OCI-LY1 (cell line): ENCODE data around the gene CLEC1A.

Experiments used
- H2AFZ ChIP-seq: fragments of 200-600 bp; sonication (generic), shearing (Covaris generic); 2 replicates; pipeline ENCODE4 v1.6.0; 2014; ENCODE audit warnings: antibody characterized with exemption, mild to moderate bottlenecking, low read length
- H3F3A ChIP-seq: fragments of 200-600 bp; sonication (generic), shearing (Covaris generic); 2 replicates; pipeline ENCODE4 v1.6.0; 2014; ENCODE audit warnings: mild to moderate bottlenecking, antibody characterized with exemption, low read length, moderate library complexity; ENCODE audit not compliant: insufficient read depth
- H3K27ac ChIP-seq: fragments of 200-600 bp; sonication (generic); 2 replicates; pipeline ENCODE4 v1.5.1; 2014; ENCODE audit warnings: low read length, mixed run types, mild to moderate bottlenecking, low read depth; ENCODE audit not compliant: poor library complexity, severe bottlenecking
- H3K27me3 ChIP-seq: fragments of 200-600 bp; sonication (generic); 2 replicates; pipeline ENCODE4 v1.6.0; 2014; ENCODE audit warnings: antibody characterized with exemption, mild to moderate bottlenecking, low read length, moderate library complexity; ENCODE audit not compliant: insufficient read depth
- H3K36me3 ChIP-seq: fragments of 200-600 bp; sonication (generic); 2 replicates; pipeline ENCODE4 v1.6.1; 2014; ENCODE audit warnings: mild to moderate bottlenecking, antibody characterized with exemption, low read length, moderate library complexity, mixed read lengths; ENCODE audit not compliant: insufficient read depth
- H3K4me1 ChIP-seq: fragments of 200-600 bp; sonication (generic); 2 replicates; pipeline ENCODE4 v1.5.1; 2014; ENCODE audit warnings: mild to moderate bottlenecking, low read length, moderate library complexity; ENCODE audit not compliant: insufficient read depth, severe bottlenecking
- H3K4me2 ChIP-seq: fragments of 200-600 bp; sonication (generic), shearing (Covaris generic); 2 replicates; pipeline ENCODE4 v1.6.1; 2014; ENCODE audit warnings: low read length
- H3K4me3 ChIP-seq: fragments of 200-600 bp; sonication (generic); 2 replicates; pipeline ENCODE4 v1.5.1; 2014; ENCODE audit warnings: low read length, low read depth, mild to moderate bottlenecking, mixed read lengths; ENCODE audit not compliant: poor library complexity, severe bottlenecking
- H3K79me2 ChIP-seq: fragments of 200-600 bp; shearing (Covaris generic); 2 replicates; pipeline ENCODE4 v1.6.1; 2016; ENCODE audit warnings: mixed run types, low read length, mixed read lengths; ENCODE audit not compliant: insufficient read depth
- H3K9ac ChIP-seq: fragments of 200-600 bp; sonication (generic), shearing (Covaris generic); 2 replicates; pipeline ENCODE4 v1.6.1; 2014; ENCODE audit warnings: mild to moderate bottlenecking, low read length, mixed read lengths
- H3K9me2 ChIP-seq: fragments of 200-600 bp; sonication (generic), shearing (Covaris generic); 2 replicates; pipeline ENCODE4 v1.6.1; 2014; ENCODE audit warnings: low read depth, mild to moderate bottlenecking, low read length, mixed read lengths
- H3K9me3 ChIP-seq: fragments of 200-600 bp; shearing (Covaris generic); 2 replicates; pipeline ENCODE4 v1.6.1; 2014; ENCODE audit warnings: low read length, mixed read lengths
- H4K20me1 ChIP-seq: fragments of 200-600 bp; sonication (generic), shearing (Covaris generic); 2 replicates; pipeline ENCODE4 v1.6.0; 2016; ENCODE audit warnings: mild to moderate bottlenecking, low read length; ENCODE audit not compliant: insufficient read depth
- CTCF ChIP-seq: fragments of 200-600 bp; sonication (generic), shearing (Covaris generic); IDR thresholded peaks from 2 replicates; pipeline ENCODE4 v1.5.1; 2017; ENCODE audit warnings: mild to moderate bottlenecking, antibody characterized with exemption, low read length, moderate library complexity, mixed read lengths
- EZH2 ChIP-seq: fragments of 200-600 bp; sonication (generic), shearing (Covaris generic); IDR thresholded peaks from 2 replicates; pipeline ENCODE4 v1.8.0; 2017; ENCODE audit warnings: borderline replicate concordance, mixed run types, mild to moderate bottlenecking, antibody characterized with exemption, low read length, moderate library complexity, mixed read lengths

The CLEC1A gene

GRCh38 chr12:10065241-10065640, 33.5 kb downstream of the CLEC1A start:
- Histone ChIP-seq H3F3A (no peaks in the 10 kb centered on the region), H3K36me3 (no peaks in the 10 kb centered on the region), H4K20me1 (no peaks in the 10 kb centered on the region), H3K4me3 (no peak overlapping the region), H3K9me2 (no peaks in the 10 kb centered on the region), H3K27me3 (no peaks in the 10 kb centered on the region), H3K79me2 (no peaks in the 10 kb centered on the region), H3K4me1 (no peaks in the 10 kb centered on the region), H3K9ac (no peak overlapping the region), H2AFZ (no peak overlapping the region), H3K4me2 (no peak overlapping the region), H3K9me3 (no peaks in the 10 kb centered on the region), H3K27ac (no peak overlapping the region)
- TF ChIP-seq EZH2 (no peak), CTCF (no peak)

- H3K27ac ChIP-seq: no peak overlapping the region
- H3F3A ChIP-seq: no peaks in the 10 kb centered on the region
- no peaks in the 10 kb centered on the region for H3K4me1 ChIP-seq
- H3K36me3 ChIP-seq: no peaks in the 10 kb centered on the region
- H3K27me3 ChIP-seq: no peaks in the 10 kb centered on the region
- H3K4me3 ChIP-seq: no peak overlapping the region
- H3K9ac ChIP-seq: no peak overlapping the region
- no peak for TF ChIP-seq CTCF
- no peak for TF ChIP-seq EZH2
- H3K4me2 ChIP-seq: no peak overlapping the region
- H2AFZ ChIP-seq: no peak overlapping the region
- no peaks in the 10 kb centered on the region for H3K79me2 ChIP-seq
- H4K20me1 ChIP-seq: no peaks in the 10 kb centered on the region
- no peaks in the 10 kb centered on the region for H3K9me2 ChIP-seq
- H3K9me3 ChIP-seq: no peaks in the 10 kb centered on the region
These were observed 40.4 kb downstream of the CLEC1A start for GRCh38 chr12:10058387-10058786.

- Histone ChIP-seq H3K9ac (no peak overlapping the region), H3K27ac (no peak overlapping the region), H3K4me2 (no peak overlapping the region)
These were observed 46.4 kb downstream of the CLEC1A start for GRCh38 chr12:10052193-10052913.

More at GRCh38 chr12:10052193-10052913, 46.4 kb downstream of the CLEC1A start:
- no peaks in the 10 kb centered on the region for H3K79me2 ChIP-seq
- 0 out of 2 replicates have a peak, but pooled peaks cover 7% of the 10 kb centered on the region for H3K27me3 ChIP-seq
- H3K9me3 ChIP-seq: no peaks in the 10 kb centered on the region
- no peaks in the 10 kb centered on the region for H3K4me1 ChIP-seq
- no peak overlapping the region for H2AFZ ChIP-seq
- no peaks in the 10 kb centered on the region for H3F3A ChIP-seq
- H4K20me1 ChIP-seq: no peaks in the 10 kb centered on the region
- H3K36me3 ChIP-seq: no peaks in the 10 kb centered on the region
- no peak for TF ChIP-seq CTCF
- no peak for TF ChIP-seq EZH2
- H3K4me3 ChIP-seq: no peak overlapping the region
- H3K9me2 ChIP-seq: no peaks in the 10 kb centered on the region
